Spleen (tissue), 11 donors: ENCODE results near the gene MRPL40. TPM values are rescaled to one million over a fixed set of nuclear protein-coding genes. Genes with fewer than 3 reads are reported as not detected.
"Not testable (repeated sequence)": the region's sequence is repeated elsewhere in the genome, so short reads cannot be mapped to it uniquely, and the experiment has no call there.

Source experiments
- DNase-seq: peaks from one replicate; pipeline ENCODE4 v3.0.0-alpha.2; 2020
- H3K27ac ChIP-seq, 8 donors: fragments of 200-600 bp; sonication (generic) in 7 of 8; 1 replicate in 4 of 8; 2 replicates in 4 of 8; pipeline versions ENCODE4 v1.5.0 to v1.8.0; 2016 to 2021; ENCODE audit warnings: inconsistent platforms in 4 of 8, mild to moderate bottlenecking in 4 of 8, moderate library complexity in 1 of 8
- H3K27me3 ChIP-seq, 7 donors: fragments of 200-600 bp; sonication (generic) in 6 of 7; replicated peaks in 1 of 7; 1 replicate in 4 of 7; 2 replicates in 3 of 7; pipeline versions ENCODE4 v1.5.0 to v1.8.0; 2016 to 2021; ENCODE audit warnings: inconsistent platforms in 3 of 7, mild to moderate bottlenecking in 1 of 7
- H3K36me3 ChIP-seq, 6 donors: fragments of 200-600 bp; sonication (generic) in 5 of 6; 1 replicate in 4 of 6; 2 replicates in 2 of 6; pipeline versions ENCODE4 v1.5.0 to v1.8.0; 2016 to 2021; ENCODE audit warnings: inconsistent platforms in 2 of 6
- H3K4me1 ChIP-seq, 6 donors: fragments of 200-600 bp; sonication (generic) in 5 of 6; 1 replicate in 3 of 6; 2 replicates in 3 of 6; pipeline versions ENCODE4 v1.5.0 to v1.8.0; 2016 to 2021; ENCODE audit warnings: inconsistent platforms in 3 of 6
- H3K4me3 ChIP-seq, 8 donors: fragments of 200-600 bp; sonication (generic) in 7 of 8; 1 replicate in 4 of 8; 2 replicates in 4 of 8; pipeline versions ENCODE4 v1.5.0 to v1.8.0; 2016 to 2021; ENCODE audit warnings: inconsistent platforms in 4 of 8, mild to moderate bottlenecking in 4 of 8, moderate library complexity in 2 of 8
- H3K9me3 ChIP-seq, 8 donors: fragments of 200-600 bp; sonication (generic) in 7 of 8; 1 replicate in 4 of 8; 2 replicates in 4 of 8; pipeline versions ENCODE4 v1.5.0 to v1.8.0; 2016 to 2021; ENCODE audit warnings: inconsistent platforms in 4 of 8
- CTCF ChIP-seq, 11 experiments: fragments of 200-600 bp in 7 of 11; fragments of 450-650 bp in 4 of 11; sonication (generic) in 4 of 11; IDR thresholded peaks in 8 of 11; conservative IDR thresholded peaks in 3 of 11; 1 replicate in 7 of 11; 2 replicates in 4 of 11; pipeline versions ENCODE4 v1.4.0 to v1.8.0; 2016 to 2021; ENCODE audit warnings: antibody characterized with exemption in 11 of 11, inconsistent platforms in 4 of 11, mild to moderate bottlenecking in 1 of 11
- POLR2A ChIP-seq, 3 donors: fragments of 450-650 bp; IDR thresholded peaks; one replicate each; pipeline ENCODE4 v1.5.1; 2017; ENCODE audit warnings: antibody characterized with exemption in 3 of 3, mild to moderate bottlenecking in 1 of 3
- POLR2AphosphoS5 ChIP-seq, 3 donors: sonication (generic); formaldehyde crosslinking; IDR thresholded peaks; one replicate each; pipeline ENCODE4 v1.5.1; 2017; ENCODE audit warnings: antibody characterized with exemption in 3 of 3
- WGBS, 5 donors: extraction: QIAGEN DNeasy Blood & Tissue Kit in 3 of 5; methylation state at CpG; one replicate each; pipeline versions ENCODE4 v1.1.5 to v1.1.7; 2013 to 2018; 5-methylcytosine and 5-hydroxymethylcytosine counted together
- intact Hi-C: fragments of 100-400 bp; cut with DNase I; formaldehyde crosslinking; loops from one replicate; pipeline ENCODE4 v1.15.0; 2023; ENCODE audit warnings: low total_unique reads
- polyA plus RNA-seq, 3 donors: library from polyadenylated mRNA; stranded (reverse); fragments of 200-250 nt; gene quantifications; one replicate each; pipeline ENCODE4 v1.2.1, GENCODE V29; 2013
- total RNA-seq, 7 donors: library from RNA; depleted of rRNA in 3 of 7; stranded (reverse); fragments of >200 nt in 3 of 7; fragmentation: NEBNext Ultra II Directional in 4 of 7; extraction: Animal tissue kit (Norgen Biotek cat#: 25700) in 4 of 7; gene quantifications; one replicate each; pipeline versions ENCODE4 v1.1.0 to v1.2.1, GENCODE V29; 2016 to 2021
- donor health status: healthy with polysubstance abuse.
- donor health status: DM: no; HTN: no; CAD: no; lungs with moderate emphysema.
- donor health status: DM: no; HTN: no; CAD: no.
- donor health status: Bipolar disorder and iron deficiency.
- donor health status: healthy.
- donor health status: DM: no; HTN: no; CAD: no.
- donor health status: DM: yes; HTN: yes; CAD: no.

Gene MRPL40
- total and polyA plus RNA-seq, 10 donors: 11.7 to 55.7 (median 21.6) TPM

DNA sequence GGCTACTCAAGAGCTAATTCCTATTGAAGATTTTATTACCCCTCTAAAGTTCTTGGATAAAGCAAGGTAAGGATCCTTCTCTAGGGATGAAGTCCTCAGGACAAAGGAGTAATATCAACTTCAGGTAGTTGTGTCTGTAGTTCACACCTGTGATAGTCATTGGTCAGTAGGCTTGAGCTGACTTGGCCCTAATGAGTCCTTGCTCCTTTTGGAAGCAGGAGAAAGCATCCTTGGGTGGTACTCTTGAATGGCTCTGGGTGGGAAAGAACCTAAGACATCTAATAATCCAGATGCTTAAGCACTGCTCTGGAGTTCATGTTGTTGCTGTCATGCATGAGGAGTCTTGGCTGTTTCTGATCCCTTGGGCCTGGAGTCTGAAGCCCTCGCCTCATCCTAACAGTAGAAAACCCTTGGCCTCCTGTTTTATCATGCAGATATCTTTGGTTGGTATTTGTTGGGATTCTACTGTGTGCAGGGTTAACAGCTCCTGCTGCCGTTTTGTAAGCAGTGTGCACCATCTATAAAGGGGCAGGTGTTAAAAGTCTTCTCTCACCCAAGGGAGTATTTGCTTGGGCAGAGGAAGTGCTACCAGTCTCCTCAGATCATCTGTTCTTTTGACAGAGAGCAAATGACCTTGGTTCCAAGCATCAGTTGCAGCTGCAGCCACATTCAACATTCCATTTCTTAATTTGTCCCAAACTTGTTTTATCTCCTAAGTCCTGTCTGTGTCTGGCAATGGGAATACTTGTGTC lies 2.7 kb downstream of the MRPL40 start:
- H3K4me1 ChIP-seq: peaks cover 13 to 56% (median 38%) of the 10 kb centered on the region in 6 donors
- 50 to 79% (median 75%) methylated on average over 2 of the region's 2 CpGs for whole genome bisulfite sequencing, 5 donors
- H3K27me3 ChIP-seq: no peaks in the 10 kb centered on the region
- H3K9me3 ChIP-seq: no peaks in the 10 kb centered on the region
- intact Hi-C loops: no loop called here
- DNase-seq: no peak
- no peak overlapping the region for H3K4me3 ChIP-seq
- TF ChIP-seq POLR2A (IDR thresholded peaks at IDR 0.05) (no peak), POLR2AphosphoS5 (IDR thresholded peaks at IDR 0.05) (no peak), CTCF (IDR thresholded peaks at IDR 0.05 in 8 of 11, conservative IDR thresholded peaks at IDR 0.05 in 3 of 11) (no peak)
- H3K36me3 ChIP-seq: peaks cover 0 to 57% (median 30%) of the 10 kb centered on the region in 6 donors
- peak overlapping the region in 4 of 8 donors; percentile 3 to 99 (median 81) for H3K27ac ChIP-seq

- DNase-seq, H3K27me3 ChIP-seq, H3K4me3 ChIP-seq, intact Hi-C loops, H3K9me3 ChIP-seq, H3K27ac ChIP-seq: not testable (repeated sequence)
- H3K36me3 ChIP-seq: peaks cover 0 to 73% (median 34%) of the 10 kb centered on the region in 6 donors
- peaks cover 6 to 46% (median 28%) of the 10 kb centered on the region in 6 donors for H3K4me1 ChIP-seq
- 91 to 96% (median 95%) methylated on average over 9 of the region's 9 CpGs for WGBS, 5 donors
Observed at GRCh38 chr22:19436444-19437161, 4.3 kb downstream of the MRPL40 start.

DNA sequence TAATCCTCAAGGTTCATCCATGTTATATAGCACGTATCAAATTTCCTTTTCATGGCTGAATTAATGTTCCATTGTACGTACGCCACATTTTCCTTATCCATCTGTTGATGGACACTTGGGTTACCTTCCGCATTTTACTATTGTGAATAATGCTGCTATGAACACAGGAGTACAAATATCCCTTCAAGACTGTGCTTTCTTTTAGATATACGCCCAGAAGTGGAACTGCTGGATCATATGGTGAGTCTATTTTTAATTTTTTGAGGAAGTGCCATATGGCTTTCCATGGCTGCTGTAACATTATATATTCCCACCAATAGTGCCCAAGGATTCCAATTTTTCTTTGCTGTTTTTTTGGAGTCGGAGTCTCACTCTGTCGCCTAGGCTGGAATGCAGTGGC lies 6.0 kb downstream of the MRPL40 start:
- no peaks in the 10 kb centered on the region for H3K9me3 ChIP-seq
- no peak overlapping the region for H3K27ac ChIP-seq
- TF ChIP-seq POLR2AphosphoS5 (IDR thresholded peaks at IDR 0.05) (no peak), POLR2A (IDR thresholded peaks at IDR 0.05) (no peak), CTCF (IDR thresholded peaks at IDR 0.05 in 8 of 11, conservative IDR thresholded peaks at IDR 0.05 in 3 of 11) (no peak)
- peaks cover 0 to 86% (median 36%) of the 10 kb centered on the region in 6 donors for H3K36me3 ChIP-seq
- intact Hi-C loops: no loop called here
- no peak overlapping the region for H3K4me3 ChIP-seq
- H3K27me3 ChIP-seq: no peaks in the 10 kb centered on the region
- H3K4me1 ChIP-seq: peaks cover 2 to 54% (median 23%) of the 10 kb centered on the region in 6 donors
- DNase-seq: no peak
- 86 to 95% (median 90%) methylated on average over 7 of the region's 7 CpGs for WGBS, 5 donors

- TF ChIP-seq POLR2A (IDR thresholded peaks at IDR 0.05): no peak
- TF ChIP-seq POLR2AphosphoS5 (IDR thresholded peaks at IDR 0.05): no peak
- TF ChIP-seq CTCF (IDR thresholded peaks at IDR 0.05 in 8 of 11, conservative IDR thresholded peaks at IDR 0.05 in 3 of 11): no peak
- Histone ChIP-seq H3K9me3 (no peaks in the 10 kb centered on the region), H3K4me1 (peaks cover 0 to 54% (median 16%) of the 10 kb centered on the region in 6 donors), H3K27me3 (no peaks in the 10 kb centered on the region), H3K4me3 (no peak overlapping the region), H3K27ac (no peak overlapping the region), H3K36me3 (peaks cover 0 to 87% (median 36%) of the 10 kb centered on the region in 6 donors)
- no peak for DNase-seq
- intact Hi-C loops: loop anchor here (10.0 kb wide), 1 partner anchor 146 kb away; the partner anchor contains the start of gene CLTCL1
- WGBS, 5 donors: 79 to 95% (median 91%) methylated on average over 7 to 8 of the region's 8 CpGs
Observed at GRCh38 chr22:19440411-19441195, 8.3 kb downstream of the MRPL40 start.
